Measurements from ENCODE around the gene TMEM109. TPM values are rescaled to one million over a fixed set of nuclear protein-coding genes. Genes with fewer than 3 reads are reported as not detected.

The TMEM109 gene, protein sequence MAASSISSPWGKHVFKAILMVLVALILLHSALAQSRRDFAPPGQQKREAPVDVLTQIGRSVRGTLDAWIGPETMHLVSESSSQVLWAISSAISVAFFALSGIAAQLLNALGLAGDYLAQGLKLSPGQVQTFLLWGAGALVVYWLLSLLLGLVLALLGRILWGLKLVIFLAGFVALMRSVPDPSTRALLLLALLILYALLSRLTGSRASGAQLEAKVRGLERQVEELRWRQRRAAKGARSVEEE
- 100 to 1,000 TPM; 106 to 121 TPM for total RNA-seq

DNA sequence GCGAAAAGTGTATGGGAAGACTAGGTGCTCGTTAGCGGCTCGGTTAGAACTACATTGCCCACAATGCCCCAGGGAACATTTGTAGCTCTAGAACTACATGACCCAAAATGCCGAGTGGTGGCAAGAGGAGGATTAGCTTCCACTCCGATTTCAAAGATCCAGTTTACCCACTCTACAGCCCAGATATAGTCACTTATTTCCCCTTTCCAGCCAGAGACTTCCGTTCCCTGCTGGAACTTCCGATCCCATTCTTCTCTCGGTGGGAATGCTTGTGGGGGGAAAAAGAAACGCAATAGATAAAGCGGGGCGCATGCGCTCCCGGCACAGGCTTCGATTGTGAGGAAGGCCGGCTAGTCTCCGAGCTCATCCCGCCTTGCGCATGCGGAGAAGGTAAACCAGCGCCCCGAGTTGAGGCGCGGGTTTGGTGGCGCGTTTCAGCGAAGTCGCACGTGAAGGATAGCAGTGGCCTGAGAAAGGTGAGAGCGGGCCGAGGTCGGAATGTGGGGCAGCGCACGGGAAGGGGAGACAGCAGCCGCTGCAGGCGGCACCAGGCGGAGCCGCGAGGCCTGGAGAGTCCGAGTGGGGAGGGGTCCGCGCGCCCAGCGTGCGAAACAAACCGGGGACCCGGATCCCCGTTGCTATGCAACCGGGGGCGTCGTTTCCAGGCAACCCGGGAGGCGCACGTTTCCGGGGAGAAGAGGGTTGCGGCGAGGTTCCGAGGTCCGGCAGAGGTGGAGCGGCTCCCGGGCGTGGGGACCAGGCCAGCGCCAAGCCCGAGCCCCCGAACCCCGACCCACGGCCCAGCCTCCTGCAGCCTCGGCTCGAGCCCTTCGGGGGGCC lies at the start of gene TMEM109:
Gene TMEM109 (plus strand): TSS at position 366 of the 840 bp plus-strand sequence. CDS start 5,536 bp downstream, outside the sequence.
- CTCF ChIA-PET, result interaction anchor here (0.7 to 5.8 kb wide), 17 partner anchors 9 to 422 kb away, joined by 3 to 38 read pairs (median 4); partner anchors contain the start of genes SLC15A3 and VWCE
- Mint-ChIP-seq H3K9me3 (ENCODE audit: low read depth) (no peaks in the 10 kb centered on the region), H3K4me1 (peaks cover 36% of the 10 kb centered on the region), H3K4me3 (peak within 1 kb of the TSS; percentile 94), H3K27me3 (peaks cover 11% of the 10 kb centered on the region), H3K27ac (peak within 1 kb of the TSS; percentile 98), H3K36me3 (peaks cover 6% of the 10 kb centered on the region)
- ATAC-seq (peak; percentile 77), DNase-seq (peak; percentile 93)

DNA sequence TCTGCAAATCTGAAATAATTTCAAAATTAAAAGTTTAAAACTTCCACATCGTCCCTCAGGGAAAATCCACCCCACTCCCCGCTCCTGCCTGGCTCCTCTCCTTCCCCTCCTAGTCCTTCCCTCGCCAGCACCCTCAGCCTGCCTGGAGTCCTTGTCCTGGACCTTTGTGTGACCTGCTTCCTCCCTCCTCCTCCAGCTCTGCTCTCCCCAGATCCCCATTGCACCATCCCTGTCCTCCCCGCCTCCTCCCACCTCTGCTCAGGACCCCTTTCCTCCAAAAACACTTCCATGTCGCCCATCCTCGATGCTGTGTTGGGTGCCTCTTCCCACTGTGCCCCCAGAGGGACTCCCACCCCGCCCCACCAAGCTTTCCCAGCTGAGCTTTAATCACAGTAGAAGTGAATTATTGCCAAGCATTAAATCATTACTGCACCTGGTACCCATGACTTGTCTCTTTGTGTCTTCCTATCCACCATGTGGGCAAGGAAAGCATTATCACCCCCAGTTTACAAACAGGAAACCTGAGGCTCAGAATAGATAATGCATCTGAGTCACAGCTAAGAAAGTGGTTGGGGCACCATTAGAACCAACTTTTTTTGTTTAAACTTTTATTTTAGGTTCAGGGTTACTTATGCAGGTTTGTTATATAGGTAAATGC lies 49.0 kb upstream of the TMEM109 start:
- peak; percentile 47 for ATAC-seq
- CTCF ChIA-PET, result interaction anchor here (0.9 to 3.4 kb wide), 5 partner anchors 9 to 37 kb away, joined by 3 to 13 read pairs (median 3); partner anchors contain the start of gene PTGDR2
- Mint-ChIP-seq H3K4me1 (peaks cover 55% of the 10 kb centered on the region), H3K27ac (peak overlapping the region; percentile 69), H3K27me3 (no peaks in the 10 kb centered on the region), H3K36me3 (no peaks in the 10 kb centered on the region), H3K9me3 (ENCODE audit: low read depth) (no peaks in the 10 kb centered on the region), H3K4me3 (no peak overlapping the region)
- no peak for DNase-seq

- peak within 1 kb of the TSS; percentile 20 for H3K4me3 Mint-ChIP-seq
These were observed 46.8 kb upstream of the TMEM109 start, which contains the start of gene ZP1 for GRCh38 chr11:60866911-60867870. TSS of gene ZP1 (plus strand) at chr11:60867542. CDS start at chr11:60867562, 20 bp downstream.

DNA sequence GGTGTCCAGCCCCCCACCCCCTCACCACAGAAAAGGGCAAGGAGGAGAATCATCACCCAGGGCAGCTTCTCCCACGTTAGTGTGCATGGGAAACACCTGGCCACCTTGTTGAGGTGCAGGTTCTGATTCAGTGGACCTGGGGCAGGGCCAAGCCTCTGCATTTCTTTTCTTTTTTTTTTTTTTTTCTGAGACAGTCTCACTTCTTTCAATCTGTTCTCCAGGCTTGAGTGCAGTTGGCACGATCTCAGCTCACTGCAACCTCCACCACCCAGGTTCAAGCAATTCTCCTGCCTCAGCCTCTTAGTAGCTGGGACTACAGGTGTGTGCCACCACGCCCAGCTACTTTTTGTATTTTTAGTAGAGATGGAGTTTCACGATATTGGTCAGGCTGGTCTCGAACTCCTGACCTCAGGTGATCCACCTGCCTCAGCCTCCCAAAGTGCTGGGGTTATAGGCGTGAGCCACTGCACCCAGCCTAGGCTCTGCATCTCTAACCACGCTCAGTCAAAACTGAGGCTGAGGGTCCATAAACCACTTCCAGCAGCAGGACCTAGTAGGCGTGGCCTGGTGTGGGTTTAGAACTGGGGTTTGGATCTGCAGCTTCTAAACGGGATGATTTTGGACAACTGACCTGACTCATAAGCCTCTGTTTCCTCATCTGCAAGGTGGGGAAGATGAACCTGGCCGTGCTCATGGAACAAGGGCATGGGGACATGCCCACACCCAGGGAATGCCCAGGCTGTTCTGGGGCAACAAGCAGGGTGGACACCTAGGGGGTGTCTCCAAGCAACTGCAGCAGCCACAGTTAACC lies 45.9 kb upstream of the TMEM109 start:
- DNase-seq, result peak; percentile 70
- Mint-ChIP-seq H3K4me3 (peak overlapping the region; percentile 20), H3K27ac (peak overlapping the region; percentile 82), H3K27me3 (no peaks in the 10 kb centered on the region), H3K9me3 (ENCODE audit: low read depth) (no peaks in the 10 kb centered on the region), H3K4me1 (peaks cover 85% of the 10 kb centered on the region), H3K36me3 (no peaks in the 10 kb centered on the region)
- CTCF ChIA-PET, result interaction anchor here (0.6 to 8.0 kb wide), 10 partner anchors 10 to 1596 kb away, joined by 3 to 67 read pairs (median 6); partner anchors contain the start of gene PRPF19
- peak; percentile 26 for ATAC-seq

More at GRCh38 chr11:60866911-60867870, 46.8 kb upstream of the TMEM109 start, which contains the start of gene ZP1:
- CTCF ChIA-PET, result interaction anchor here (0.9 to 8.0 kb wide), 7 partner anchors 11 to 36 kb away, joined by 3 to 67 read pairs (median 6); no protein-coding TSS in a partner anchor
- peaks cover 76% of the 10 kb centered on the region for H3K4me1 Mint-ChIP-seq
- ATAC-seq, result no peak
- H3K9me3 Mint-ChIP-seq (ENCODE audit: low read depth), result no peaks in the 10 kb centered on the region
- H3K27me3 Mint-ChIP-seq, result no peaks in the 10 kb centered on the region
- H3K36me3 Mint-ChIP-seq, result no peaks in the 10 kb centered on the region
- no peak for DNase-seq
- H3K27ac Mint-ChIP-seq, result peak within 1 kb of the TSS; percentile 82

DNA sequence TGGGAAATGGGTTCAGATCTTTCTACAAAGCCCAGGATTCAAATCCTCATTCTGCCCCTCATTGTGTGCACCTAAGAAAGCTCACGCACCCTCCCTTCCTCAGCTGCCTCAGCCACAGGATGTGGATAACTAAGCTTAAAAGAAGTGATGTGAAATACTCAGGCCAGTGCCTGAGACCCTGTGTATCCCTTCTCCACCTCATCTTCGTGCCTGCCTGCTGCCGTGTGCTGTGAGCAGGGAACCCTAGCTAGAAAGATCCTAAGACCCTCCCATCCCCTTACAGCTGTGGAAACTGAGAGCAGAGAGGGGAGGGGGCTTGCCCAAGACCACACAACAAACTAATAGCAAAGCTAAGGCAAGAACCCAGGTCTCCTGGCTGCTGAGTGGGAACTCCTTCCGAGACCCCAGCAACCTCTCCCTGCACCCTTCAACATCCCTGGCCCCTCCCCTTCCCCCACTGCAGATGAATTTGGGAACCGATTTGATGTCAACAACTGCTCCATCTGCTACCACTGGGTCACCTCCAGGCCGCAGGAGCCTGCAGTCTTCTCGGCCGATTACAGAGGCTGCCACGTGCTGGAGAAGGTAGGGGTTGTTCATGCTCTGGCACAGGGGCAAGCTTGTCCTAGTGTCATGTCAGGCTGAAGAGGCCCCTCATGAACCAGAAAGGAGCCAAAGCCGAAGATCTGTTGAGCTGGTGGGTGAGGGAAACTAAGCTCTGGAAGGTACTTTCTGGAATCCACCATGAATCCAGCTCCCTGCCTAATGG lies 45.1 kb upstream of the TMEM109 start:
- CTCF ChIA-PET, result interaction anchor here (1.0 to 8.0 kb wide), 9 partner anchors 9 to 38 kb away, joined by 3 to 67 read pairs (median 5); partner anchors contain the start of gene PRPF19
- DNase-seq (peak; percentile 70), ATAC-seq (peak; percentile 48)
- H3K4me1 Mint-ChIP-seq, result peaks cover 91% of the 10 kb centered on the region
- H3K27me3 Mint-ChIP-seq, result no peaks in the 10 kb centered on the region
- peak overlapping the region; percentile 20 for H3K4me3 Mint-ChIP-seq
- H3K36me3 Mint-ChIP-seq, result no peaks in the 10 kb centered on the region
- H3K27ac Mint-ChIP-seq, result peak overlapping the region; percentile 82
- no peaks in the 10 kb centered on the region for H3K9me3 Mint-ChIP-seq (ENCODE audit: low read depth)

GRCh38 chr11:60869451-60869825 lies 44.5 kb upstream of the TMEM109 start:
- Mint-ChIP-seq H3K36me3 (no peaks in the 10 kb centered on the region), H3K4me3 (no peak overlapping the region), H3K27ac (peak overlapping the region; percentile 80), H3K9me3 (ENCODE audit: low read depth) (no peaks in the 10 kb centered on the region), H3K27me3 (no peaks in the 10 kb centered on the region), H3K4me1 (peaks cover 90% of the 10 kb centered on the region)
- no peak for DNase-seq
- ATAC-seq, result no peak
- CTCF ChIA-PET, result interaction anchor here (1.0 to 8.0 kb wide), 8 partner anchors 9 to 38 kb away, joined by 4 to 67 read pairs (median 8); no protein-coding TSS in a partner anchor

DNA sequence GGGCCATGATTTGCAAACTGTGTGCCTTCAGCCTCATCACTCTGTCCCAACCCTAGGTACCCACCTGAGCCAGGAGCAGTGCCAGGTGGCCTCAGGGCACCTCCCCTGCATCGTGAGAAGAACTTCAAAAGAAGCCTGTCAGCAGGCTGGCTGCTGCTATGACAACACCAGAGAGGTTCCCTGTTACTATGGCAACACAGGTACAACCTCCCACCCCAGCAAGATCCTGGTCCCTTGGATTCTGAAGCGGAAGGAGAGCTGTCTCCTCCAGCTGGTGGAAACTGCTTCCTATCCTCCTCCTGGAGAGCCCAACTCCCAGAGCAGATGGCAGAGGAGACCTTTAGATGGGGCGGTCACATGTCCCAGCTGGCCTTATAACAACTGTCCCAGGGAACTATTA lies 43.7 kb upstream of the TMEM109 start:
- CTCF ChIA-PET, result interaction anchor here (1.4 to 8.0 kb wide), 8 partner anchors 9 to 45 kb away, joined by 3 to 67 read pairs (median 9); no protein-coding TSS in a partner anchor
- Mint-ChIP-seq H3K4me3 (no peak overlapping the region), H3K27ac (peak overlapping the region; percentile 80), H3K4me1 (peaks cover 83% of the 10 kb centered on the region), H3K36me3 (no peaks in the 10 kb centered on the region), H3K27me3 (no peaks in the 10 kb centered on the region), H3K9me3 (ENCODE audit: low read depth) (no peaks in the 10 kb centered on the region)
- no peak for DNase-seq
- no peak for ATAC-seq

DNA sequence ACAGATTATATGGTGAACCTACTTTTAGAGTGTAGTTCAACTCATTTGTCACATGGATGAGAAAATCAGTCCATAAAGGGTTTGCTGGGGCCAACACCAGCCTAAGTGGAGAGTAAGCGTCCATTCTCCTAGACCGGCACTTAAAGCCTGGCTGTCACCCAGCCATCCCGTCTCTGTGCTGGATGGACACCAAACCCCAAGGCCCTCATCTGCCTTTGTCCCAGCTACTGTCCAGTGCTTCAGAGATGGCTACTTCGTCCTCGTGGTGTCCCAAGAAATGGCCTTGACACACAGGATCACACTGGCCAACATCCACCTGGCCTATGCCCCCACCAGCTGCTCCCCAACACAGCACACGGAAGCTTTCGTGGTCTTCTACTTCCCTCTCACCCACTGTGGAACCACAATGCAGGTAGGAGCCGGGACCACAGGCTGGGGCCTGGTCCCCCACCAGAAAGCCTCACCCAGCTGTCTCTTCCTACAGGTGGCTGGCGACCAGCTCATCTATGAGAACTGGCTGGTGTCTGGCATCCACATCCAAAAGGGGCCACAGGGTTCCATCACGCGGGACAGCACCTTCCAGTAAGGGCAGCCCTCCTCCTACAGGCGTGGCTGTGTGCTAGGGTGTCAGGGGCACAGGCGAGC lies 43.1 kb upstream of the TMEM109 start:
- Mint-ChIP-seq H3K9me3 (ENCODE audit: low read depth) (no peaks in the 10 kb centered on the region), H3K36me3 (no peaks in the 10 kb centered on the region), H3K4me1 (peaks cover 79% of the 10 kb centered on the region), H3K4me3 (peak overlapping the region; percentile 12), H3K27me3 (no peaks in the 10 kb centered on the region), H3K27ac (peak overlapping the region; percentile 80)
- ATAC-seq (peak; percentile 32), DNase-seq (peak; percentile 49)
- CTCF ChIA-PET, result interaction anchor here (0.9 to 8.0 kb wide), 13 partner anchors 8 to 242 kb away, joined by 3 to 67 read pairs (median 6); partner anchors contain the start of genes PRPF19 and PTGDR2

- Mint-ChIP-seq H3K27me3 (no peaks in the 10 kb centered on the region), H3K4me3 (peak overlapping the region; percentile 9), H3K27ac (peak overlapping the region; percentile 80), H3K4me1 (peaks cover 73% of the 10 kb centered on the region), H3K9me3 (ENCODE audit: low read depth) (no peaks in the 10 kb centered on the region), H3K36me3 (no peaks in the 10 kb centered on the region)
- CTCF ChIA-PET, result interaction anchor here (0.9 to 8.0 kb wide), 15 partner anchors 8 to 241 kb away, joined by 3 to 67 read pairs (median 5); partner anchors contain the start of genes PRPF19 and PTGDR2
- ATAC-seq (peak; percentile 40), DNase-seq (peak; percentile 79)
These were observed 42.4 kb upstream of the TMEM109 start for GRCh38 chr11:60871378-60872061.
